Osteocyte (in vitro differentiated cells): ENCODE measurements around the gene RASSF3. TPM values are rescaled to one million over a fixed set of nuclear protein-coding genes. Genes with fewer than 3 reads are reported as not detected.

Experiments used
- DNase-seq: peaks from one replicate; pipeline ENCODE4 v3.0.0; 2021; ENCODE audit warnings: mixed read lengths; ENCODE audit not compliant: unreplicated experiment; ENCODE audit errors: extremely low spot score
- H3K27ac Mint-ChIP-seq: one replicate; pipeline ENCODE4 v1.8.0; 2021; ENCODE audit warnings: mild to moderate bottlenecking, mixed read lengths; ENCODE audit not compliant: unreplicated experiment
- H3K27me3 Mint-ChIP-seq: one replicate; pipeline ENCODE4 v1.8.0; 2021; ENCODE audit warnings: mixed read lengths; ENCODE audit not compliant: unreplicated experiment
- H3K36me3 Mint-ChIP-seq: one replicate; pipeline ENCODE4 v1.8.0; 2021; ENCODE audit warnings: mixed read lengths; ENCODE audit not compliant: unreplicated experiment
- H3K4me1 Mint-ChIP-seq: one replicate; pipeline ENCODE4 v1.8.0; 2021; ENCODE audit warnings: mixed read lengths; ENCODE audit not compliant: unreplicated experiment
- H3K4me3 Mint-ChIP-seq: one replicate; pipeline ENCODE4 v1.8.0; 2021; ENCODE audit warnings: mild to moderate bottlenecking, moderate library complexity, mixed read lengths; ENCODE audit not compliant: unreplicated experiment
- H3K9me3 Mint-ChIP-seq: one replicate; pipeline ENCODE4 v1.8.0; 2021; ENCODE audit warnings: mixed read lengths; ENCODE audit not compliant: unreplicated experiment
- total RNA-seq: library from RNA; stranded (reverse); gene quantifications from 2 replicates; pipeline ENCODE4 v1.2.1, GENCODE V29; 2021
- TF ChIP-seq, protein P1 (sequence below): fragments of 200-600 bp; sonication (generic); IDR thresholded peaks from 2 replicates; pipeline ENCODE4 v1.5.0; 2021; ENCODE audit warnings: antibody characterized with exemption, mild to moderate bottlenecking, moderate library complexity

RASSF3 gene
- total RNA-seq, 1 donor from 2014 or later: 29.0 TPM

DNA sequence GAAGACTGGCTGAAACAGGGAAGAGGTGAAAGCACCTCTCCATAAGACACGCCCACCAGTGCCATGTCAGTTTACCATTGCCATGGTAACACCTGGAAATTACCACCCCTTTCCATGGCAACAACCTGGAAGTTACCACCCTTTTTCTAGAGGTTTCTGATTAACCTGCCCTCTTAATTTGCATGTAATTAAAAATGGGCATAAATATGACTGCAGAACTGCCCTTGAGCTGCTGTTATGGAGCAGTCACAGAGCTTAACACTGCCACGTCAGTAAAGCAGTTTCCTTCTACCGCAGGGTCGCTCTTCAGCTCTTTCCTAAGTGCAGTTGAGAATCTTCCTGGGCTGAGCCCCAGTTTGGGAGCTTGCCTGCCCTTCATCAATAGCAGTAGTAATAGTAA is 55.2 kb downstream of the RASSF3 start:
- DNase-seq: no peak
- TF ChIP-seq, protein P1, sequence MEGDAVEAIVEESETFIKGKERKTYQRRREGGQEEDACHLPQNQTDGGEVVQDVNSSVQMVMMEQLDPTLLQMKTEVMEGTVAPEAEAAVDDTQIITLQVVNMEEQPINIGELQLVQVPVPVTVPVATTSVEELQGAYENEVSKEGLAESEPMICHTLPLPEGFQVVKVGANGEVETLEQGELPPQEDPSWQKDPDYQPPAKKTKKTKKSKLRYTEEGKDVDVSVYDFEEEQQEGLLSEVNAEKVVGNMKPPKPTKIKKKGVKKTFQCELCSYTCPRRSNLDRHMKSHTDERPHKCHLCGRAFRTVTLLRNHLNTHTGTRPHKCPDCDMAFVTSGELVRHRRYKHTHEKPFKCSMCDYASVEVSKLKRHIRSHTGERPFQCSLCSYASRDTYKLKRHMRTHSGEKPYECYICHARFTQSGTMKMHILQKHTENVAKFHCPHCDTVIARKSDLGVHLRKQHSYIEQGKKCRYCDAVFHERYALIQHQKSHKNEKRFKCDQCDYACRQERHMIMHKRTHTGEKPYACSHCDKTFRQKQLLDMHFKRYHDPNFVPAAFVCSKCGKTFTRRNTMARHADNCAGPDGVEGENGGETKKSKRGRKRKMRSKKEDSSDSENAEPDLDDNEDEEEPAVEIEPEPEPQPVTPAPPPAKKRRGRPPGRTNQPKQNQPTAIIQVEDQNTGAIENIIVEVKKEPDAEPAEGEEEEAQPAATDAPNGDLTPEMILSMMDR: no peak
- H3K4me3 Mint-ChIP-seq: no peak overlapping the region
- H3K4me1 Mint-ChIP-seq: peaks cover 54% of the 10 kb centered on the region
- H3K27ac Mint-ChIP-seq: peak overlapping the region; percentile 50
- no peaks in the 10 kb centered on the region for H3K9me3 Mint-ChIP-seq
- no peaks in the 10 kb centered on the region for H3K27me3 Mint-ChIP-seq
- H3K36me3 Mint-ChIP-seq: no peaks in the 10 kb centered on the region

DNA sequence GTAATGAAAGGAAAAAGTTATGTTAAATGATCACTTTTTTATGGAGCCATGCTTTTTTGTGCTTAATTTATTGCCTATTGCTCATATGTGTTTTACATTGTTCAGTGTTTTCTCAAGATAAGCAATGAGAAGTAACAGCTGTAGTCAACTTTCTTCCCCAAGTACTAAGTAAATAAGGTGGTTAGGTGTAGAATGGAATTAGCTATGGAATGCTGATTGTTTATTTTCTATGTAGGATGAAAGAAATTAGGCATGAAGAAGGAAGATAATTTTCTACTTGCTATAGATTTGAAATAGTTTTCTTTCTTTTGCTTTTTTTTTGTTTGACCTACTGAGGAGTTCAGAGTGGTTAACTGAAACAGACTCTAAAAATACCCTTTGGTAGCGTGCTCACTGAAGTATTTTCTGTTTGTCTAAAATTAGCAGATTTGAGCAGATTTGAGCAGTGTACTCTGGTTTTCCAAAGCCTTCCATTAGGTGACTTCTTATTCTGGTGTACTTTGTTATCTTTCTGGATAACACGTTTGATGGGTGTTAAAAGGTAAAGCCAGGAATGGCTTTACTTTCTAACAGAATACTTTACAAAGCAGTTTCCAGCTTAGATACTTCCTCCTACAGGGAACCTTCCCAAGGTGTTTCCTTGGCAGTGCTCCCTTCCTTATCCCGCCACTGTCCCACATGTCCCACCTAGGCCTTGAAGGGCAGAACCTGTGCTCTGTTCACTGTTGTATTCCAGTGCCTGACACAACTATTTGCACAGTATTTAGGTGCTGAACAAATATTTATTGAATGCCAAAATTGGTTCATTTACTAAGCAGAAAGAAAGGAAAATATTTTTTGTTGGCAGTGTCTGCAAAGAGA is 56.0 kb downstream of the RASSF3 start:
- no peaks in the 10 kb centered on the region for H3K27me3 Mint-ChIP-seq
- no peak overlapping the region for H3K4me3 Mint-ChIP-seq
- peaks cover 62% of the 10 kb centered on the region for H3K4me1 Mint-ChIP-seq
- TF ChIP-seq, protein P1: no peak
- peak overlapping the region; percentile 50 for H3K27ac Mint-ChIP-seq
- no peaks in the 10 kb centered on the region for H3K36me3 Mint-ChIP-seq
- DNase-seq: no peak
- no peaks in the 10 kb centered on the region for H3K9me3 Mint-ChIP-seq

GRCh38 chr12:64667793-64668192 is 57.5 kb downstream of the RASSF3 start:
- Mint-ChIP-seq H3K9me3 (no peaks in the 10 kb centered on the region), H3K27me3 (no peaks in the 10 kb centered on the region), H3K4me1 (peaks cover 67% of the 10 kb centered on the region), H3K27ac (no peak overlapping the region), H3K4me3 (no peak overlapping the region), H3K36me3 (no peaks in the 10 kb centered on the region)
- TF ChIP-seq, protein P1: no peak
- no peak for DNase-seq

DNA sequence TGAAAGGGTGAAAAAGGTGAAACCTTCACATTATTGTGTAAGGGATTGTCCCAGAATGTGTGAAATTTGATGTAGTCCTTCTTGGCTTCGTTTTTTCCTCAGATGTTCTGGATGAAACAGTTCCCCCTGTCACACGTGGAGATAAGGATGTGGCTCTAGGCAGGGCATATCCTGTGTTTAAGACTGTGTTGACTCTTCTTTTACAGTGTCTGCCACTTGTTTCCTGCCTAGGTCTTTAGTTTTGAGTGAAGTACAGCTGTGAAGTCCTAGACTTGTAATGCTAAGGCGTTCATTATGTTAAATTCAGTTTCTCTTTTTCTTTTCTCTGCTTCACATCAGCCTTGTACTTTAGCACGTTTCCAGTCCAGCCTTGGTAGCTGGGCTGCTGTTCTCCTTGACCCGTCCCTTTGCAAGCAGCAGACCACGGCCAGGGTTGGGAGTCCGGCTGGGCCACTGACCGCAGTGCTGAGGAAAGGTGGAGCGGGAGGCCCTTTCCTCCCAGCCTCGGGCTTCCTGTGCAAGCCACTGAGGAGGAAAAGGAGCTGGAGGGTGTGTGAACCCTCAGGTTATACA is 59.1 kb downstream of the RASSF3 start:
- no peaks in the 10 kb centered on the region for H3K36me3 Mint-ChIP-seq
- peaks cover 78% of the 10 kb centered on the region for H3K4me1 Mint-ChIP-seq
- no peaks in the 10 kb centered on the region for H3K9me3 Mint-ChIP-seq
- no peak for DNase-seq
- TF ChIP-seq, protein P1: no peak
- H3K4me3 Mint-ChIP-seq: peak overlapping the region; percentile 3
- H3K27ac Mint-ChIP-seq: peak overlapping the region; percentile 78
- H3K27me3 Mint-ChIP-seq: no peaks in the 10 kb centered on the region

DNA sequence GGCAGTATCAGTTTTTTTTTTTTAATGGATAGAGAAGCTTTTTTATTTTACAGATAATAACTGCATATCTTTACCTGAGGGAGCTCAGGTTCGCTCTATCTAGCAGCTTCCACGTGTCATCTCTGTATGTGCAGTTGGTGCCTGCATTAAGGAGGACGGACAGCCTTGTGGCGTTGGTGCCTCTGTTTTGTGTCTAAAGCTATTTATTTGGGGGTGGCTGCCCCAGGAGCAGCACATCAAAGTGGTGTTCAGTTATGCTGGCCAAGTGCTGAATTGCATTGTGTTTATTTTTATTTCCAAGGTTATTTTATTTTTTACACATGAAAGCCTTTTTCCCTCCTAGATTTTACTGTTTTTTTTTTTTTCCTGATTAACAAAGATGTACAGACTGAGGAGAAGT is 59.7 kb downstream of the RASSF3 start:
- H3K27ac Mint-ChIP-seq: peak overlapping the region; percentile 36
- H3K4me1 Mint-ChIP-seq: peaks cover 80% of the 10 kb centered on the region
- H3K9me3 Mint-ChIP-seq: no peaks in the 10 kb centered on the region
- no peak for DNase-seq
- H3K4me3 Mint-ChIP-seq: peak overlapping the region; percentile 30
- TF ChIP-seq, protein P1: no peak
- no peaks in the 10 kb centered on the region for H3K27me3 Mint-ChIP-seq
- H3K36me3 Mint-ChIP-seq: no peaks in the 10 kb centered on the region
